ENCODE data around the gene LEF1.

Gene LEF1

DNA sequence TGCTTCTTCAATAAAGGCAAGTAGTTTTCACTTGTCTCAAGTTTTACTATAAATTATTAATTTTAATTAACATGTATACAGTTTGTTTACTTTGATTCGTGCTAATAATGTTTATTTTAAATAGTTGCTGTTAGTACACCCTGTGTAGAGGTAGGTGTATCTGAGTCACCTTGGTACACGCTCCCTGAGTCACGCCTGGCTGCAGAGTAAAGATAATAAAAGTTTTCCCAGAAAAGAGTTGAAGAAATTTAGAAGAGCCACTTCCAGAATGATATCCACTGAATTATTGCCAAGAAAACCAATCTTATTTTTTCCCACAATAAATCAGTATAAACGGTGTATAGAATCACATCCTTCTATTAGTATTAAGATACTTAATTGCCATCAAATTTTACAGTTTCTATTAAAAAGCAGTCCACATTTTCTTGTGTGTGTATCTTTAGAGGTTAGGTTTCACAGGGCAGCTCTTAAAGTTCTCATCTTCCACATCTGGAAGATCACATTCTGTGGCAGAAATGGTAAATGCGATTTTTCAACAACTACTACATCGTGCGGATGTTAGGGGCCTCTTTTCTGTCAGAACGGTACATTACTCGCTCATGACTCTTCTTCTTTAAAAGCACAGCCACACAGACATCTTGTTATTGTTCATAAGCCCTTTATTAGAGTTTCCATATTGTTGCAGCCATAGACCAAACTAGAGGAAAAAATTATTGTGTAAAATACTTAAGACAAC, 123.6 kb downstream of the LEF1 start:
- Histone ChIP-seq H3K36me3 (ENCODE audit: low read depth) (no peaks in the 10 kb centered on the region), H3K27ac (ENCODE audit: poor library complexity, severe bottlenecking) (no peak overlapping the region), H3K27me3 (ENCODE audit: insufficient read depth, poor library complexity, severe bottlenecking) (no peaks in the 10 kb centered on the region), H3K9me3 (ENCODE audit: severe bottlenecking) (no peaks in the 10 kb centered on the region), H3K4me1 (ENCODE audit: insufficient read depth, poor library complexity, severe bottlenecking) (peaks cover 7% of the 10 kb centered on the region), H3K4me3 (ENCODE audit: severe bottlenecking) (no peak overlapping the region)
- ATAC-seq (ENCODE audit: low read depth): peak; percentile 80
- no peak for DNase-seq (ENCODE audit: low spot score)
- TF ChIP-seq, protein P1, sequence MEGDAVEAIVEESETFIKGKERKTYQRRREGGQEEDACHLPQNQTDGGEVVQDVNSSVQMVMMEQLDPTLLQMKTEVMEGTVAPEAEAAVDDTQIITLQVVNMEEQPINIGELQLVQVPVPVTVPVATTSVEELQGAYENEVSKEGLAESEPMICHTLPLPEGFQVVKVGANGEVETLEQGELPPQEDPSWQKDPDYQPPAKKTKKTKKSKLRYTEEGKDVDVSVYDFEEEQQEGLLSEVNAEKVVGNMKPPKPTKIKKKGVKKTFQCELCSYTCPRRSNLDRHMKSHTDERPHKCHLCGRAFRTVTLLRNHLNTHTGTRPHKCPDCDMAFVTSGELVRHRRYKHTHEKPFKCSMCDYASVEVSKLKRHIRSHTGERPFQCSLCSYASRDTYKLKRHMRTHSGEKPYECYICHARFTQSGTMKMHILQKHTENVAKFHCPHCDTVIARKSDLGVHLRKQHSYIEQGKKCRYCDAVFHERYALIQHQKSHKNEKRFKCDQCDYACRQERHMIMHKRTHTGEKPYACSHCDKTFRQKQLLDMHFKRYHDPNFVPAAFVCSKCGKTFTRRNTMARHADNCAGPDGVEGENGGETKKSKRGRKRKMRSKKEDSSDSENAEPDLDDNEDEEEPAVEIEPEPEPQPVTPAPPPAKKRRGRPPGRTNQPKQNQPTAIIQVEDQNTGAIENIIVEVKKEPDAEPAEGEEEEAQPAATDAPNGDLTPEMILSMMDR (IDR thresholded peaks at IDR 0.05; ENCODE audit: poor library complexity, severe bottlenecking): no peak

DNA sequence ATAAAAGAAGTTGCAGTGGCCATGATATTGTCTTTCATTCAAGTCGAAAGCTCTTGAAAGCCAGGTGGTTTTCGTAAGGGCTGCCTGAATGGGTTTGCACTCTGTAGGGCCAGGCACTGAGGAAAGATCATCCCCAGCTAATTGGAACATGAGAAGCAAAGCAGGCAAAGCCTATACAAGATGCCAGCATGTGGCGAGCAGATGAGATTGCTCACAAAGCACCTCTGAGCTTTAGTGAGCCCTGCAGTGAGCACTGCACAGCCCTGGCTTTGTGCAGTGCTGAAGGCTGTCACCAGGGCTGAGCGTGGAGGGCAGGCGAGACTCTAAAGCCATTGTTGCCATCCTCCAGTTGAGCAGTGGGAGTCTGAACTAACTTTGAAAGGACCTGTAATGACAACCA, 125.2 kb downstream of the LEF1 start:
- Histone ChIP-seq H3K27me3 (ENCODE audit: insufficient read depth, poor library complexity, severe bottlenecking) (no peaks in the 10 kb centered on the region), H3K4me1 (ENCODE audit: insufficient read depth, poor library complexity, severe bottlenecking) (peaks cover 7% of the 10 kb centered on the region), H3K27ac (ENCODE audit: poor library complexity, severe bottlenecking) (no peak overlapping the region), H3K9me3 (ENCODE audit: severe bottlenecking) (no peaks in the 10 kb centered on the region), H3K36me3 (ENCODE audit: low read depth) (no peaks in the 10 kb centered on the region), H3K4me3 (ENCODE audit: severe bottlenecking) (no peak overlapping the region)
- DNase-seq (ENCODE audit: low spot score): no peak
- TF ChIP-seq, protein P1 (IDR thresholded peaks at IDR 0.05; ENCODE audit: poor library complexity, severe bottlenecking): no peak
- no peak for ATAC-seq (ENCODE audit: low read depth)

DNA sequence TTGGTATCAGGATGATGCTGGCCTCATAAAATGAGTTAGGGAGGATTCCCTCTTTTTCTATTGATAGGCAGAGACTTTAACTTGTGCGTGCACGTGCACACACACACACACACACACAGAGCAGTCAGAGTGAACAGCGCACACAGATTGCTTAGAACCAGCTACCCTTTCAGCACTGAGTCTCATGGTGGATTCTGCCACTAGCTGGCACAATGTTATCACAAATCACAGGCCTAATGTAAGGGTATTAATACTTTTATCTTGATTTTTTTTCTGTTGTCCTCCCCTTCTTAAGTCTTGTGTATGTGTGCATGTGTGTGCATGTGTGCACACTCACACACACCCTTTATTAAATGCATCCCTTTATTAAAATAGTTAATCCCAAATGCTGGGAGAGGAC, 125.8 kb downstream of the LEF1 start:
- no peak for ATAC-seq (ENCODE audit: low read depth)
- Histone ChIP-seq H3K4me1 (ENCODE audit: insufficient read depth, poor library complexity, severe bottlenecking) (peaks cover 7% of the 10 kb centered on the region), H3K4me3 (ENCODE audit: severe bottlenecking) (no peak overlapping the region), H3K27ac (ENCODE audit: poor library complexity, severe bottlenecking) (no peak overlapping the region), H3K9me3 (ENCODE audit: severe bottlenecking) (no peaks in the 10 kb centered on the region), H3K27me3 (ENCODE audit: insufficient read depth, poor library complexity, severe bottlenecking) (no peaks in the 10 kb centered on the region), H3K36me3 (ENCODE audit: low read depth) (no peaks in the 10 kb centered on the region)
- no peak for DNase-seq (ENCODE audit: low spot score)
- TF ChIP-seq, protein P1 (IDR thresholded peaks at IDR 0.05; ENCODE audit: poor library complexity, severe bottlenecking): no peak

DNA sequence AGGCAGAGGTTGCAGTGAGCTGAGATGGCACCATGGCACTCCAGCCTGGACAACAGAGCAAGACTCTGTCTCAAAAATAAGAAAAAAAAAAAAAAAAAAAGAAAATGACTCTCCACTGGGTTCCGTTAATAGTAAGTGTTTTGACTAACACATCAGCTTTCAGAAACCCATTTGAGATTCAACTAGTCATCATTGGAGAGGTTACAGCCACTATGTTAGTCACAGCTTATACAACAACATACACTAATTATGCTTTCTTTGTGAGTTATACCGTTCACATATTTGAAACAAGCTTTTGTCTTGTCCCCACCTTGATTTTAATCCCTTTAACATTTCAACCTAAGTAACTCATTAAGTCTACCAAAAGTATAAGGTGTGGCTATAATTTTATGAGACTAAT, 130.8 kb downstream of the LEF1 start:
- DNase-seq (ENCODE audit: low spot score) (no peak), ATAC-seq (ENCODE audit: low read depth) (no peak)
- TF ChIP-seq, protein P1 (IDR thresholded peaks at IDR 0.05; ENCODE audit: poor library complexity, severe bottlenecking): no peak
- no peak overlapping the region for H3K4me3 ChIP-seq (ENCODE audit: severe bottlenecking)
- H3K36me3 ChIP-seq (ENCODE audit: low read depth): no peaks in the 10 kb centered on the region
- no peak overlapping the region for H3K27ac ChIP-seq (ENCODE audit: poor library complexity, severe bottlenecking)
- H3K27me3 ChIP-seq (ENCODE audit: insufficient read depth, poor library complexity, severe bottlenecking): no peaks in the 10 kb centered on the region
- H3K9me3 ChIP-seq (ENCODE audit: severe bottlenecking): no peaks in the 10 kb centered on the region
- H3K4me1 ChIP-seq (ENCODE audit: insufficient read depth, poor library complexity, severe bottlenecking): no peaks in the 10 kb centered on the region

DNA sequence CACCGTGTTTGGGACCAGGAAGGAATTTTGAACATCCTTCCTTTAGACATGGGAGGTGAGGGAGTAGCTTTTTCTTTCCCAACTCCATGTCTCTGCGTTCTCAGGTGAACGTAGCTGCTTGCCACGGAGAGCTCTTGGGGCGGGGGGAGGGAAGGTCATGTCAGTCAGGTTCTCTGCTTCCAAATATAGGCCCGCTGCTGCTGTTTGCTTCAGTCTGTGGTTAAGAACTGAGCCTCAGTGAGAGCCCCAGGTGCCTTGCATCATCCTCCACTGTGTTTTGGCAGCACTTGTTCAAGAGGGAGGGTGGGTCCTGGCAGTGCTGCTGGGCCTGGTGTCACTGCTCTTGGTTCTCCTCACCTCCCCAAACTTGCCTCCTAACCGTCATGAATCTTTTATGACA, 132.5 kb downstream of the LEF1 start:
- H3K27me3 ChIP-seq (ENCODE audit: insufficient read depth, poor library complexity, severe bottlenecking): no peaks in the 10 kb centered on the region
- DNase-seq (ENCODE audit: low spot score) (no peak), ATAC-seq (ENCODE audit: low read depth) (no peak)
- no peaks in the 10 kb centered on the region for H3K9me3 ChIP-seq (ENCODE audit: severe bottlenecking)
- TF ChIP-seq, protein P1 (IDR thresholded peaks at IDR 0.05; ENCODE audit: poor library complexity, severe bottlenecking): no peak
- no peak overlapping the region for H3K4me3 ChIP-seq (ENCODE audit: severe bottlenecking)
- no peaks in the 10 kb centered on the region for H3K36me3 ChIP-seq (ENCODE audit: low read depth)
- H3K27ac ChIP-seq (ENCODE audit: poor library complexity, severe bottlenecking): no peak overlapping the region
- H3K4me1 ChIP-seq (ENCODE audit: insufficient read depth, poor library complexity, severe bottlenecking): no peaks in the 10 kb centered on the region

Measured in RWPE2 (cell line).